HG03139 (cell line): Measurements from ENCODE around the gene PLAAT4.
"Not testable (repeated sequence)": the region's sequence is repeated elsewhere in the genome, so short reads cannot be mapped to it uniquely, and the experiment has no call there.

Experiments used
- ATAC-seq: cut with Tn5 transposase; IDR thresholded peaks from one replicate; pipeline ENCODE4 v1.9.1; 2021; ENCODE audit not compliant: unreplicated experiment

The PLAAT4 gene

GRCh38 chr11:63537293-63538101 is 889 bp downstream of the PLAAT4 start:
- no peak for ATAC-seq

GRCh38 chr11:63542506-63542905 is 5.9 kb downstream of the PLAAT4 start:
- not testable (repeated sequence) for ATAC-seq

GRCh38 chr11:63543711-63544110 is 7.1 kb downstream of the PLAAT4 start:
- ATAC-seq = no peak

- ATAC-seq = no peak
Measured at GRCh38 chr11:63547061-63547460, 10.5 kb downstream of the PLAAT4 start.

- no peak for ATAC-seq
Measured at GRCh38 chr11:63548178-63548577, 11.6 kb downstream of the PLAAT4 start.

GRCh38 chr11:63549411-63549810 is 12.8 kb downstream of the PLAAT4 start:
- no peak for ATAC-seq

GRCh38 chr11:63550156-63550700 is 13.6 kb downstream of the PLAAT4 start:
- not testable (repeated sequence) for ATAC-seq

GRCh38 chr11:63551091-63551888 is 14.7 kb downstream of the PLAAT4 start:
- no peak for ATAC-seq

GRCh38 chr11:63551889-63552266 is 15.3 kb downstream of the PLAAT4 start:
- no peak for ATAC-seq

- ATAC-seq = no peak
Measured at GRCh38 chr11:63552921-63553320, 16.3 kb downstream of the PLAAT4 start.

GRCh38 chr11:63553759-63554158 is 17.2 kb downstream of the PLAAT4 start:
- ATAC-seq = no peak

GRCh38 chr11:63554877-63555223 is 18.2 kb downstream of the PLAAT4 start:
- no peak for ATAC-seq

GRCh38 chr11:63556404-63557013 is 19.9 kb downstream of the PLAAT4 start:
- ATAC-seq = no peak

- no peak for ATAC-seq
Measured at GRCh38 chr11:63557570-63557969, 21.0 kb downstream of the PLAAT4 start.

GRCh38 chr11:63558459-63559157 is 22.0 kb downstream of the PLAAT4 start:
- ATAC-seq = no peak

GRCh38 chr11:63560506-63561180 is 24.0 kb downstream of the PLAAT4 start:
- ATAC-seq = no peak

GRCh38 chr11:63563201-63564055 is 26.8 kb downstream of the PLAAT4 start, which contains the start of gene PLAAT2:
TSS of gene PLAAT2 (minus strand) at chr11:63563379. CDS start at chr11:63563324, 55 bp downstream.
- ATAC-seq = no peak

- ATAC-seq = peak; percentile 50
Measured at GRCh38 chr11:63564056-63564774, 27.6 kb downstream of the PLAAT4 start.
